HepG2 (cell line): Measurements from ENCODE around the gene RGS19. TPM values are rescaled to one million over a fixed set of nuclear protein-coding genes. Genes with fewer than 3 reads are reported as not detected.

Source experiments
- FOXO1 ChIP-seq: sonication (generic); formaldehyde crosslinking; IDR thresholded peaks from 2 replicates; pipeline ENCODE4 v1.4.0; 2020; ENCODE audit warnings: missing genetic modification reagents
- KDM5A ChIP-seq: fragments of 200-600 bp; sonication (generic); IDR thresholded peaks from 2 replicates; pipeline ENCODE4 v1.7.0; 2018; ENCODE audit warnings: antibody characterized with exemption, mild to moderate bottlenecking, low read length, borderline replicate concordance
- MED13 ChIP-seq: sonication (generic); formaldehyde crosslinking; IDR thresholded peaks from 2 replicates; pipeline ENCODE4 v1.5.0; 2020; ENCODE audit warnings: missing genetic modification reagents
- MIER3 ChIP-seq: IDR thresholded peaks from 2 replicates; pipeline ENCODE4 v1.6.1; 2016; ENCODE audit warnings: missing compliant biosample characterization, borderline replicate concordance
- PHF21A ChIP-seq: sonication (generic); formaldehyde crosslinking; IDR thresholded peaks from 2 replicates; pipeline ENCODE4 v1.5.0; 2020; ENCODE audit warnings: mild to moderate bottlenecking, missing genetic modification reagents
- PPARG ChIP-seq: conservative IDR thresholded peaks from 2 replicates; pipeline ENCODE4 v1.6.1; 2016; ENCODE audit warnings: missing biosample characterization, missing genetic modification reagents
- RARA ChIP-seq: IDR thresholded peaks from 2 replicates; pipeline ENCODE4 v1.6.1; 2016; ENCODE audit warnings: missing genetic modification reagents, missing compliant biosample characterization
- RELA ChIP-seq: sonication (generic); formaldehyde crosslinking; IDR thresholded peaks from 2 replicates; pipeline ENCODE4 v1.4.0; 2020; ENCODE audit warnings: missing genetic modification reagents
- SIX4 ChIP-seq: sonication (generic); formaldehyde crosslinking; IDR thresholded peaks from 2 replicates; pipeline ENCODE4 v1.4.0; 2020; ENCODE audit warnings: missing genetic modification reagents
- SMARCE1 ChIP-seq: fragments of 450-650 bp; IDR thresholded peaks from 2 replicates; pipeline ENCODE4 v1.6.1; 2017; ENCODE audit warnings: borderline replicate concordance
- TBX3 ChIP-seq: fragments of 450-650 bp; IDR thresholded peaks from 2 replicates; pipeline ENCODE4 v1.6.1; 2017; ENCODE audit warnings: antibody characterized with exemption, mild to moderate bottlenecking, inconsistent platforms, borderline replicate concordance
- ZBED4 ChIP-seq: sonication (generic); formaldehyde crosslinking; IDR thresholded peaks from 2 replicates; pipeline ENCODE4 v1.4.0; 2020; ENCODE audit warnings: missing genetic modification reagents, borderline replicate concordance
- ZNF274 ChIP-seq: sonication (generic); formaldehyde crosslinking; IDR thresholded peaks from 2 replicates; pipeline ENCODE4 v1.5.1; 2020; ENCODE audit warnings: mild to moderate bottlenecking, missing genetic modification reagents
- ZNF44 ChIP-seq: sonication (generic); formaldehyde crosslinking; IDR thresholded peaks from 2 replicates; pipeline ENCODE4 v1.5.1; 2020; ENCODE audit warnings: mild to moderate bottlenecking, missing genetic modification reagents
- ZNF549 ChIP-seq: sonication (generic); formaldehyde crosslinking; IDR thresholded peaks from 2 replicates; pipeline ENCODE4 v1.5.0; 2020; ENCODE audit warnings: missing genetic modification reagents
- polyA plus RNA-seq, 8 experiments: library from polyadenylated mRNA; depleted of rRNA in 3 of 8; stranded (reverse) in 7 of 8; unstranded in 1 of 8; fragments of >200 nt; fragmentation: Illumina TruSeq in 4 of 8; extraction: Trizol in 4 of 8; gene quantifications; 2 replicates each; pipeline versions ENCODE4 v1.2.1 to v1.2.3, GENCODE V29; 2011 to 2016; ENCODE audit warnings: low read depth in 4 of 8, missing spikeins in 1 of 8, mixed read lengths in 1 of 8; ENCODE audit not compliant: insufficient read depth in 1 of 8
- total RNA-seq, 5 experiments: library from RNA; depleted of rRNA; stranded (reverse); fragments of >200 nt; fragmentation: Illumina TruSeq; extraction: Trizol; gene quantifications; 2 replicates each; pipeline ENCODE4 v1.2.3, GENCODE V29; 2016; ENCODE audit warnings: low read depth in 1 of 5
- TF ChIP-seq, protein P1 (sequence below): sonication (generic); formaldehyde crosslinking; IDR thresholded peaks from 2 replicates; pipeline ENCODE4 v1.5.0; 2020; ENCODE audit warnings: missing genetic modification reagents
- TF ChIP-seq, protein P2 (sequence below): sonication (generic); formaldehyde crosslinking; IDR thresholded peaks from 2 replicates; pipeline ENCODE4 v1.5.0; 2020; ENCODE audit warnings: missing genetic modification reagents, mild to moderate bottlenecking, borderline replicate concordance

RGS19 gene
- total and polyA plus RNA-seq, 2 of the 13 experiments (the other 11 are each of a cell fraction or from before 2014, with no cell fraction given) = 10.7 to 11.9 TPM

DNA sequence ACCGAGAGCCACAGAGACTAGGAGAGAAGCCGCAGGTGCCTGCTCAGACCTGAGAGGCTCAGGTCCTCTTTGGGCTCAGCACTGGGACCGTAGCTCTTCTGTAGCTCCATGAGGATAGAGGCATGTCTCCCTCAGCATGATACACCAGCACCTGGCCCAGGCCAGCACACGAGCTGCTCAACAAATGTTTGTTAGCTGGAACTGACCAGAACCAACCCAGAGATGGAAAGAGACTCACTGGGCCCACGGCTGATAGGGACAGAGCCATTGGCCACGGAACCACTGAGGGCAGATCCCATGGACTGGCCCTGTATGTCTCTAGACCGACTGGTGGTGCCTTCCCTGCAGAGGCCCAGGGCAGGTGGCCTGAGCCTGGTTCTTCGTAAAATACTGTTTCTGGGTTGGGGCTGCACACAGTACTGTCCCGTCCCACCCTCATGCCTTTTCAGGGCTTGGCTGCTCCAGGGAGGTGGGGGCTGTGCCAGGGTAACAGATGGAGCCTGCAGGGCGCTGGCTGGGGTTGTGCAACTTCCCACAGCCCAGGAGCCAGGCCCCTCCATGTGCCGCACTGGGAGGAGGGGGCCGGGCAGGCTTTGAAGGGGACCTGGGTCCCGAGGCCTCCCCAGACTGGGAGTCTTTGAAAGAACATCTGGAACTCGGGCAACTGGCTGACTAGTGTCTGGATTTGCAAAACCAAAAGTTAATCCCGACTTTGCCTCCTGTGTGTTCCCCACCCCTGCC lies 38.1 kb downstream of the RGS19 start (continued):
- TF ChIP-seq, protein P1, sequence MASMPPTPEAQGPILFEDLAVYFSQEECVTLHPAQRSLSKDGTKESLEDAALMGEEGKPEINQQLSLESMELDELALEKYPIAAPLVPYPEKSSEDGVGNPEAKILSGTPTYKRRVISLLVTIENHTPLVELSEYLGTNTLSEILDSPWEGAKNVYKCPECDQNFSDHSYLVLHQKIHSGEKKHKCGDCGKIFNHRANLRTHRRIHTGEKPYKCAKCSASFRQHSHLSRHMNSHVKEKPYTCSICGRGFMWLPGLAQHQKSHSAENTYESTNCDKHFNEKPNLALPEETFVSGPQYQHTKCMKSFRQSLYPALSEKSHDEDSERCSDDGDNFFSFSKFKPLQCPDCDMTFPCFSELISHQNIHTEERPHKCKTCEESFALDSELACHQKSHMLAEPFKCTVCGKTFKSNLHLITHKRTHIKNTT = 0 out of 2 replicates have a peak, but pooled peaks have one; percentile 23
- TF ChIP-seq RELA (CRISPR knock-in tag) = peak; percentile 80; the same call in 1 of the 2 replicates
- peak; percentile 15; the same call in 1 of the 2 replicates for TF ChIP-seq RARA
- TF ChIP-seq SIX4 (CRISPR knock-in tag) = peak; percentile 61; the same call in 1 of the 2 replicates
- TF ChIP-seq ZNF549 (CRISPR knock-in tag) = no peak
- no peak for TF ChIP-seq KDM5A
- TF ChIP-seq FOXO1 = peak; percentile 26; the same call in 1 of the 2 replicates
- no peak; the same call in 1 of the 2 replicates for TF ChIP-seq MIER3 (CRISPR knock-in tag)
- TF ChIP-seq PHF21A (CRISPR knock-in tag) = no peak; the same call in none of the 2 replicates
- TF ChIP-seq ZNF44 (CRISPR knock-in tag) = 0 out of 2 replicates have a peak, but pooled peaks have one; percentile 2
- TF ChIP-seq TBX3 = no peak
- no peak for TF ChIP-seq ZBED4 (CRISPR knock-in tag)
- TF ChIP-seq PPARG (CRISPR knock-in tag) = no peak
- TF ChIP-seq ZNF274 = no peak; the same call in none of the 2 replicates
- no peak for TF ChIP-seq MED13
- no peak for TF ChIP-seq SMARCE1
- TF ChIP-seq, protein P2, sequence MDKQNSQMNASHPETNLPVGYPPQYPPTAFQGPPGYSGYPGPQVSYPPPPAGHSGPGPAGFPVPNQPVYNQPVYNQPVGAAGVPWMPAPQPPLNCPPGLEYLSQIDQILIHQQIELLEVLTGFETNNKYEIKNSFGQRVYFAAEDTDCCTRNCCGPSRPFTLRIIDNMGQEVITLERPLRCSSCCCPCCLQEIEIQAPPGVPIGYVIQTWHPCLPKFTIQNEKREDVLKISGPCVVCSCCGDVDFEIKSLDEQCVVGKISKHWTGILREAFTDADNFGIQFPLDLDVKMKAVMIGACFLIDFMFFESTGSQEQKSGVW (CRISPR knock-in tag) = no peak
